Measurements from ENCODE around the gene SIRPB2. TPM values are rescaled to one million over a fixed set of nuclear protein-coding genes. Genes with fewer than 3 reads are reported as not detected.

The SIRPB2 gene
- polyA plus RNA-seq, 3 donors = 0.79 to 0.87 (median 0.83) TPM

DNA sequence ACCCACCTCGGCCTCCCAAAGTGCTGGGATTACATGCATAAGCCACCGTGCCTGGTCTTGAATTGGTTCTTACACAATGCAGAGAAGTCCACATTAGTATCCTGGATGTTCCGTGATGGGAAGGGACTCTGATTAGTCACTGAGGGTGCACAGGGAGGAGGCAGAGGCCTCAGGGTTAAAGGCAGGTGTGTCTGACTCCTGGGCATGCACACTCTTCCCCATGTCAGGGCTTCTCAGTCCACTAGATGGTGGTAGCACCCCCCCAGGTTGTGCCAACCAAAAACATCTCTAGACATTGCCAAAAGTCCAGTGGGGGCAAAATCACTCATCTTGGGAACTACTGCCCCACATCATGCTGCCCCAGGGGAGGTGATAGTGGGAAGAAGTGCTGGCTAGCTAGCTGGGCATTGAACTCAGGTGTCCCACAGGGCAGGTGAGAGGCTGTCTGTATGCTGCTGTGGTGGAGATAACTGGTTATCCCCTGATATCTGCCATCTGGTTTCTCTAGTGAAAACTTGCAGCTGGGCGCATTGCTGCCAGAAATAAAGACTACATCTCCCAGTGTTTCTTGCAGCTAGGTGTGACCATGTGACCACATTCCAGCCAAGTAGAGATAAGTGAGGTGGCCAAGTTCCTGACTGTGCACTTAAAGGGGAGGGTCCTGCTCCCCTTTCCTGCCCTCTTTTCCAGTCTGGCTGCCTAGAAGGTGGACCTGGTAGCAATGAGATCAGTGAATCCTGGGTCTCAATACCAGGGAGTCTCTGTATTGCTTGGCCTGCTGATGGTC, 16.2 kb downstream of the SIRPB2 start:
- DNase-seq (ENCODE audit: extremely low read depth in 1 of 11, low read depth in 9 of 11, low spot score in 4 of 11) = no peak

DNA sequence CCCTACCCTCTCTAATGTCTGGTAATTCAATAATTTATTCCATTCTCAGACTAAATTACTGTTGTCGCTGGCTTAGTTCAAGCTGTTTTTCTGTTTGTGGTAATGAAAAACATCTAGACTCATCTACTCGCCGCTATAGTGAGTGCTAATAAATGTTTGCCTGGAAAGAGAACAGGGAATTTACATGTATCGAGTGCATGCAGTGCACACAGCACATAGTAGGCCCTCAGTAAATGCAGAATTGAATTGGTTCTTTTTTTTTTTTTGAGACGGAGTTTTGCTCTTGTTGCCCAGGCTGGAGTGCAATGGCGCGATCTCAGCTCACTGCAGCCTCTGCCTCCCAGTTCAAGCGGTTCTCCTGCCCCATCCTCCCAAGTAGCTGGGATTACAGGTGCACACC, 16.9 kb downstream of the SIRPB2 start:
- DNase-seq (ENCODE audit: extremely low read depth in 1 of 11, low read depth in 9 of 11, low spot score in 4 of 11) = no peak

DNA sequence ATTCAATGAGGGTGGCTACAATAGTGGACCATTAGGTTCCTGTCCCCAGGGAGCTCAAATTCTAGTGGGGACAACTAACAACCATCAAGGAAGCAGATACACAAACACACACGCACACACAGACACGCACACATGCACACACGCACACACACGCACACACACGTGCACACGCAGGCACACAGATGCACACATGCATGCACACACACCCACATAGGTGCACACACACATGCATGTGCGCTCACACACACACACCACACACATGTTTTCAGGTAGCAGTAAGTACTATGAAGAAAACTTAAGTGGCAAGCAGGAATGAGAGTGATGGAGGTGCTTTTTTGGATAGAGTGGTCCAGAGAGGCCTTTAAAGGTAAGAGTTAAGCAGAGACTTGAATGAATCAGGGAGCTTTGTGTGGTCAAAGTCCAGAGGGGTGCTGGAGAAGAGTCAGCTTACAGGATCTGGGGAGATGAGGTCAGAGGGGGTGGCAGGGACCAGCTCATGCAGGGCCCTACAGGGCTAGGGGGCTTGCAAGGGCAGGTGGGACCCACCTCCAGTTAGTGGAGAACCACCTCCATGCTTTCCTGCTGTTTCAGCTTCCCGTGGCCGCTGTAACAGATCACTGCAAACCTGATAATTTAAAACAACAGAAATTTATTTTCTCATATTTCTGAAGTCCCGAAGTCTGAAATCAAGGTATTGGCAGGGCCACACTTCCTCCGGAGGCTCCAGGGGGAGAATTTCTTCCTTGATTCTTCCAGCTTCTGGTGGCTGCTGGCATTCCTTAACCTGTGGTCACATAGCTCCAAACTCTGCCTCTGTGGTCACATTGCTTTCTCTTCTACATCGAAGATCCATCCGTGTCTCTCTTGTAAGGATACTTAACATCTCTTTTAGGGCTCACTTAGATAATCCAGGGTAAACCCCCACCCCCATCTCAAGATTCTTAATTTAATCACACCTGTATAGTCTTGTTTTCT, 17.7 kb downstream of the SIRPB2 start:
- no peak for DNase-seq (ENCODE audit: extremely low read depth in 1 of 11, low read depth in 9 of 11, low spot score in 4 of 11)

DNA sequence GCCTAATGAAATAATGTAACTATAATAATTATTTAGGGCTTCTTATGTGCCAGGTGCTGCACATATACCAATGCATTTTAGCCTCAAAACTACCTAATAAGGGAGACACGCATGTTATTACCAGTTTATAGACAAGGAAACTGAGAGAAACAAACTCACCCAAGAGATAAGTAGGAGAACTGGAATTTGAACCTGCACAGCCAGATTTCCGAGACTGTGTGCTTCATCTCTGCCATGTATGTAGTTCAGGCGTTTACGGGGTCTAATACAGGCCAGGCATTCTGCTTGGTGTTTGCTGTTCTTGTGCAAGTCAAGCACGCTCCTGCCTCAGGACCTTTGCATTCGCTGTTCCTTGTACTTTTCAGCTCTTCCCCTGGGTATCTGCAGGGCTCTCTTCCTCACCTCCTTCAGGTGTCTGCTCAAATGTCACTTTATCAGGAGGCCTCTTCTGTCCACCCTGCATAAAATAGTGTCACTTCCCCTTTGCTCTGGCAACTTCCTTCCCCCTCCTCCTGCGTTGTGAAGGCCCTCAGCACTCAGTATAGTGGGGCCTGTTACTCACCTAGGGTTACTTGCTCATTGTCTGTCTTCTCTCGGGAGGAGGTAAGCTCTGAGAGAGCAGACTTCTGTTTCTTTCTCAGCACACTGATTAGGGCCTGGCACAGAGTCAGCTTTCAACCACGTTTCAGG, 18.5 kb downstream of the SIRPB2 start:
- no peak for DNase-seq (ENCODE audit: extremely low read depth in 1 of 11, low read depth in 9 of 11, low spot score in 4 of 11)

DNA sequence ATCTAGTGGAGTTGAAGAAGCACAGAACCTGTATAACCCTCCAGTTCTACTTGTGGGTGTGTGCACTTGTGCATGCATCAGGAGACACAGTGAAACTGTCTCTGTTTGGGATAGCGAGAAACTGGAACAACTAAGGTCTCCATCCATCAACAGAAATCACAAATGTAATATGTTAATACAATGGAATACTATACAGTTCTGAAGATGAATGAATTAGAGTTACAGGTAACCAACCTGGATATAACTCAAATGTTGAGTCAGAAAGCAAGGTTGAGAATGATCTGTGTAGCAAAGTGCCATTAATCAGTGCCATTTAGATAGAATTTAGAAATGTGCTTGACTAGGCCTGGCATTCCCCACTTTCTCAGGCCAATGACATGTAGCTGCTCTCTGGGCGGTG, 20.0 kb downstream of the SIRPB2 start:
- no peak for DNase-seq (ENCODE audit: extremely low read depth in 1 of 11, low read depth in 9 of 11, low spot score in 4 of 11)

DNA sequence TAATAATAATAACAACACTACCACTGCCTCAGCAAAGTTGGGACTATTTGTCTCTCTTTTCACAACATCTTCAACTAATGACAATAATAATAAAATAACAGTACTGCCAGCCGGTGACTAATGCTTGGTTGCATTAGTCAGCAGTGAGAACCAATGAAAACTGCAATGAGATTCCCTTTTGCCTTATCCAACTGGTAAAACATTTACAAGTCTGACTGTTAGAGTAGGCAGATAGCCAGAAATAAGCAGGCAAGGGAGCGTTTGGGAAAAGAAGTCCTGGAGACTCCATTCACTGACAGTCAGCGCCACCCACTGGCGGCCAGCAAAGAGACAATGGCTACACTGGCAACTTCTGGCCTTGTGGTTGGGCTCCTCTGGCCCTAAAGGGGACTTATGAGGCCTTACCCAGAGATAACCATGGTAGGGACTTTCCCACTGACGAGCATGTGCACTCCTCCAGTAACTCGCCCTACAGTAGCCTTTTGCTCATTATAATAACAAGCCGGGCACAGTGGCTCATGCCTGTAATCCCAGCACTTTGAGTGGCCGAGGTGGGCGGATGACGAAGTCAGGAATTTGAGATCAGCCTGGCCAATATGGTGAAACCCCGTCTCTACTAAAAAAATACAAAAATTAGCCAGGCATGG, 21.2 kb downstream of the SIRPB2 start:
- DNase-seq (ENCODE audit: extremely low read depth in 1 of 11, low read depth in 9 of 11, low spot score in 4 of 11) = peak; percentile 39 to 89 (median 65)

DNA sequence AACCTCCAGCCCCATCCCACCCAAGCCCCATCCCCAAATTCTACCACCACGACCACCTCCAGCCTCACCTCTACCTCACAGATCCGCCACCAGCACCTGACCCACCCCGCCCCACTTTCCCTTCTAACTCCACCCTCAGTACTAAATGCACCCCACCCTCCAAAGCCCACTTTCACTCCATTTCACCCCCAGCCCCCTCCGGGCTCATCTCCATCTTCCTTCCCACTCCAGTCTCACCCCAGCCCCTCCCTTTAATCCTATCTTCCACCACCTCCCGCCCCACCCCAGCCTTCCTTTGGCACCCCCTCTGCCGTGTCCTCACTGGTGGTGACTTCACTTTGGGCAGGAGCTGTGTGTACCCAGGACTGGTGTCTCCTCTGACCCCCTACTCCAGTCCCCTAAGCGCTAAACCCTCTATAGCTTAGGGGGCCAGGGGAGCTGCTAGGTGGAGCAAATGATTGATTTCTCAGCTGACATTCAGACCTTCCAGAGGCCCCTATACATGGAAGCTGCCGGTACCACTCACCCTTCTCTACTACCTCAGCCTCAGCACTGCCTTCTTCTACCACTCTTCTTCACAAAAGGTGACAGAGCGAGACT, 21.8 kb downstream of the SIRPB2 start:
- DNase-seq (ENCODE audit: extremely low read depth in 1 of 11, low read depth in 9 of 11, low spot score in 4 of 11) = no peak

DNA sequence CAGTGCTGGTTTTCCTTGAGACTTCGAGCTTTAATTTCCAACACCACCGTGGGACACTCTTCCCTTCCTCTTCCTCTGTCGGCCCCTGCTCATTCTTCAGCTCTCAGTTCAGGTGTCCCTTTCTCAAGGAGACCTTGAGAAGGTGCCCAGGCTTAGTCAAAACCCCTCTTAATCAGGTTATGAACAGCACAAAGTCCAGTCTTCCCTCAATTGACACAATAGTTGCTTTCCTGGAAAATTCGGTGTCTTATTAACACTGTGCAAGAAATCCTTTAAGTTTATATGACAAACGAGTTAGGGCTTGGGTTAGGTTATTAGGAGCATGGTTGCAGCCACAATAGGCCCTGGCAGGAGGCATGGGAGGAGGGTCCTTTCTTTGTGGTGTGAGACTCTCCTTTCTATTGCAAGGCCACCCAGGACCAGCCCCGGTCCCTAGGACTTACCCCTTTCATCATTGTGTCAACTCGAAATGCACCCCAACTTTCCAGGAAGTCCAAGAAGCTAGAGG, 23.0 kb downstream of the SIRPB2 start:
- DNase-seq (ENCODE audit: extremely low read depth in 1 of 11, low read depth in 9 of 11, low spot score in 4 of 11) = no peak

DNA sequence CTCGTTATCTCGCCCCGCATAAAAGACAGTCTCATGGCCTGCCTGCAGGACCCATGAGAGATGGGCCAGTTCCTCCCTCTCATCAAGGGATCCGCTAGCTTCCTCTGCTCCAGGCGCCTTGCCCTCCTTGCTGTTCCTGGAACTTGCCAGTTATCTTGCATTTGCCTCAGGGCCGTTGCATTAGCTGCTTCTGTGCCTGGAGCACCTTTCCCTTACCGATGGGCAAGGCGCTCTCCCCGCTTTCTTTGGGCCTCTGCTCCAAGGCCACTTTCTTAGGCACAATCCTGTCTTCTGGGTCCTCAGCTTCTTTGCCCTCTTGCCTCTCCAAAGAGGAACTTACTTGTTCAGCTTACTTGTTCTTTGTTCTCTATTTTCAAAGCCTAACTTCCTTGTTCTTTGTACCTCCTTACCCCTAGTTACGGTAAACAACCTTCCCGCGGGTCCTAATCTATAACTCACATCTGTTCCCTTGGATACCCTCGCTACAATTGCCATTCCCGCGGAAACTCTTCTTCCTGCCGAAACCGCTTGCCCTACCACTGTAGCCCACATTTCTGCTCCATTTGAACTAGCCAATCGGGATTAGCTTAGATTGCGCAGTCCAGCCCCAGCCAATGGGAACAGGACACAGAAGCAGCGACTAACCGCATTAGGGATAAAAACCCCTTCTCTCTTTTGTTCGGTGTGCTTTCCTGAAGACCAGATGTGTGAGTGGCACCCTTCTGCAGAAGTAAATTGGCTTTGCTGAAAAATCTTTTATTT, 23.7 kb downstream of the SIRPB2 start:
- DNase-seq (ENCODE audit: extremely low read depth in 1 of 11, low read depth in 9 of 11, low spot score in 4 of 11) = peak in 1 of 11 donors; percentile 15

DNA sequence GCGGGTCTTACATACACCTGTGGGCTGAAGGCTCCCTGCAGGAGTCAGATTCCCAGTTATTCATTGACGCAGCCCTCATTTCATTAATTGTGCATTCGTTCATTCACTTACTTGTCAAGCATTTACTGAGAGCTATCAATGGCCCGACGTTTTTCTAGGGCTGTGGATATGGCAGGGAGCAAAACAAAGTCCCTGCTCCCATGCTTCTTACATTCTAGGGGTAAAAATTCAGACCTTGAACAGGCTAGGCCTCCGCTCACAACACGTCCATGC, 24.2 kb downstream of the SIRPB2 start:
- no peak for DNase-seq (ENCODE audit: extremely low read depth in 1 of 11, low read depth in 9 of 11, low spot score in 4 of 11)

DNA sequence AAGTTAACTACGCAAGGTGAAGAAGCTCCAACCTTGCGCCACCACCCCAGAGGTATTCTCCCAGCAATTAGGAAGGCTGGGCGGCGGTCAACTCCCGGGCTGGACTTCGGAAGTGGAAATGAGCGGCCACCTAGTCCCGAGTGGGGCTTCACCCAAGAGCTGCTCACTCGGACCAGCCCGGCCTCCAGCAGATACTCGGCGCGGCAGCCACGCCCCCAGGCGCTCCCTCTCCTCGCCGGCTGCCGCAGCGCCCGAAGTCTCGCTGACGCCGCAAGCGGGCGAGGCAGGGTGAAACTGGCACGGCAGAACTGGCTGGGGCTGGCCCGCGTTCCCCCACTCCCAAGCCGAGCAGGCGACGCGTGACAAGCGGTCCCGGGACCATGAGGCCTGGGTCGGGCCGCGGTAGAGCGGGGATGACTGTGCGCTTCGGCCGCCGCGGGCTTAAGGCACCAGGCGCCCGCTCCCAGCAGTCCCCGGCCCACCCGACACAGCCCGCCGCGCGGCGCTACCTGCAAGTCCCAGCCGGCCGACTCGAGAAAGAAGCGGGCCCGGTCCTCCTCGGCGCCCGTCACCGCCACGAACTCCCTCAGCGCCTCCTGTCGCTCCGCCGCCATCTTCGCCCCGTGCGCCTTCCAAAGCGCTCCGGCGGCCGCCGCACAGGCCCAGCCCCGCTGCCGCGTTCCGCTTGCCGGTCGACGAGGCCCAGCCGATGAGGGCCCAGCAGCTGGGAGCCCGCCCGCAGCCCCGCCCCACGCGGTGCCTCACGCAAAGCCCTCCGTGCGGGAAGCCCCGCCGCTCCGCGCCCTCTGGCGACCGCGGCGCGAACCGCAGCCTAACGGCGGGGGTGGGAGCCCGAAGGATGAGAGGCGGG, 24.8 kb downstream of the SIRPB2 start, which contains the start of gene NSFL1C:
NSFL1C (minus strand) TSS at position 639 of the 871 bp plus-strand sequence; CDS start at position 614, 25 bp downstream.
- peak; percentile 78 to 95 (median 91) for DNase-seq (ENCODE audit: extremely low read depth in 1 of 11, low read depth in 9 of 11, low spot score in 4 of 11)

DNA sequence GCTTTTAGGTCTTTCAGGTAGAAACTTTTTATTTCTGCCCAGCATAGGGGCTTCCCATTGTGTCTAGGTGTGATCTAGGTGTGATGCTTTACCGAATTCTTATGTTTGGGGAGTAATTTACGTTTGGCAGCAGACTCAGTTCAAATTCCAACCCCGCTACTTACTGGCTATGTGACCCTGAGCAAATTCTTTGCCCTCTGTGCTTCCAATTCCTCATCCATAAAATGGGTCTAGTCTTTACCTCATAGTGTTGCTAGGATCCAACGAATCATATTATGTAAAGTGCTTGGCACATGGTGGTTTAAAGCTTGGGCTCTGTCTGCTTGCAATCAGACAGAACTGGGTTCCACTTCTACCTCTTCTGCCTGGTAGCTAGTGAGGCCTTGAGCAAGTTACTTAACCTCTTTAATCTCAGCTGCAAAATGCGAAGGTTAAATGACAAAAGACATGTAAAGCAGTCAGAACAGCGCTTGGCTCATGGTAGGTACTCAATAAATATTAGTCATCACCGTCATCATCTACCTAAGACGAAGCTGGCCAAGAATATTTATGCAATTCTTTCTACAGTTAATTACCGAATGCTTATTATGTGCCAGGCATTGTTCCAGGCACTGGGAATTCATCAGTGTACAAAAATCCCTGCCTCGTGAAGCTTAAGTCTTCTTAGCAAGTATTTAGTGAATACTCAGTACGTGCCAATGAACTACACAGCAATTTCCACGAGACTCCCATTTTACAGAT, 25.6 kb downstream of the SIRPB2 start:
- no peak for DNase-seq (ENCODE audit: extremely low read depth in 1 of 11, low read depth in 9 of 11, low spot score in 4 of 11)

DNA sequence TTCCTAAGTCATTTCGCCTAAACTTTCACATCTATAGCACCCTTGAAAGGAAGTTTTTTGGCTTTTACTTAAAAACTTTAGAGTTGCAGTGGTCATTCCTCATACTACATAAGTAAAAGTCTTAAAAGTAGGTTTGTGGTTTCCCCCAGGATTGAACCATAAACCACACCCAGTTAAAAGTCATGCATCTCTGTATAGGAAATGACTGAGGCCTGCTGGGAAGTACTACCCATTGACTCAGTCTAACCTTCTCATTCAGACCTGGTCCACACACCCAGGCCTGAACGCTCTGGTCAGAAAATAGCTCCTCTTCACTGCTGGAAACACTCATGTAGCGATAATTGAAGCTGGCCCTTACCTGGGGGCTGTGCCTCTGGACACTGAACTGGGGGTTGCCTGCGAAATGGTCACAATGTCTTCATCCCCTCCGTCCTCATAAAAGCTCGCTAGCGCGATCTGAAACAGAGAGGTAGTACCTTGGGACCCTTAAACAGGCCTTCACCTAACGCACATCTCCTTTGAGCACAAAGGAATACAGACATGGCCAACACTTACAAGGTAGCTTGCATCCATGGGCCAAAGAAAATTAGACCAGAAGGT, 27.1 kb downstream of the SIRPB2 start:
- no peak for DNase-seq (ENCODE audit: extremely low read depth in 1 of 11, low read depth in 9 of 11, low spot score in 4 of 11)

DNA sequence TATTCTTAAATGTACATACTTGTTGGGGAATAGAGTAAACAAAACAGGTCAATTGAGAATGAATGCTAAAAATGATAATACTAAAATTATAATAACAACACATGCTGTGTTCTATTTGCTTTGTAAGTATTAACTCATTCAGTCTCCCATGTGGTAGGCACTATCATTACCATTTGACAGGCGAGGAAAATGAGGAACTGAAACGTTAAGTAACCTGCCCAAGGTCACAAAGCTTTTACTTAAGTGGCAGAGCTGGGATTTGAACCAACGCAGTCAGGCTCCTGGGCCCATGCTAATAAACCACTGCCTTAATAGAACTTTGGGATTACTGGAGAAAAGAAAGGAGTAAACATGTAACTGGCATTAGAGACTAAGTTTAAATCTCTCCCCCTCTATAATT, 28.4 kb downstream of the SIRPB2 start:
- DNase-seq (ENCODE audit: extremely low read depth in 1 of 11, low read depth in 9 of 11, low spot score in 4 of 11) = no peak

DNA sequence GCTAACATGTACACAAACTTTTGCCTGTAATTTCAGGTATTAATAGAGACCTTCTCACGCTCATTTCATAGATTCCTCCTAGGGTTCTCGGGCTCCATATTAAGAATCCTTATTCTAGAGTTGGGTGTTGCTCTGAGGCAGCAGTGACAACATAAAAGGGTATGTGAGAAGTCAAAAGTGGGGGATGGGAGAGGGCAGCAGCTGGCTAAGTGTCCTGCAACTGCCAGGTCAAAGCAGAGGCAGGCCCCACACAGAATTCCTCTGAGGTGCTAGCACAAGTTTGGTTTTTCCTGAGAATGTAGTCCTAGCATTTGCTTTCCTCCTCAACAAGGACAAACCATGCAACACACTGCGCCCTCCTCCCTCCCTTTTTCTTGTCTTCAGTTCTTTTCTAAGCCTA, 29.2 kb downstream of the SIRPB2 start:
- no peak for DNase-seq (ENCODE audit: extremely low read depth in 1 of 11, low read depth in 9 of 11, low spot score in 4 of 11)

DNA sequence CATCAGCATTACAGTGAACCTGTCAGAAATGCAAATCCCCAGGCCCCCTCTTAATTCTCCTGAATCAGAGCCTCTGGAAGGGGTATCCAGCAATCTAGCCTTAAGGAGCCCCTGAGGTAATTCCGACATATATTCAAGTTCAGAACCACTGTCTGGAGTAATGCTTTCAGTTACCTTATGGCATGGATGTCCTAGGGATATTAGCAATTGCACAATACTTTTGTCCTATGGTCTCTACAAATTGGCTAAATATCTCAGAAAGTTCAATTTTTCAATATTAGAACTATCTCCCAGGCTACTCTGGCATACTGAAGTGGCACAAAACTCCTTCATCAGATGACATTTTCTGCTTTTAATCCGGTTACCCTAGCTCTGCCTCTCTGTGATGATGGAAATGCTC, 30.9 kb downstream of the SIRPB2 start:
- no peak for DNase-seq (ENCODE audit: extremely low read depth in 1 of 11, low read depth in 9 of 11, low spot score in 4 of 11)

All from renal cortex interstitium (tissue), 11 donors.